Uterus (tissue), 4 donors: ENCODE data around the gene AHDC1. TPM values are rescaled to one million over a fixed set of nuclear protein-coding genes. Genes with fewer than 3 reads are reported as not detected.
"Not testable (repeated sequence)": the region's sequence is repeated elsewhere in the genome, so short reads cannot be mapped to it uniquely, and the experiment has no call there.

Experiments used
- DNase-seq, 2 donors: peaks; one replicate each; pipeline ENCODE4 v3.0.0-alpha.2; 2019 to 2020
- H3K27ac ChIP-seq, 2 donors: fragments of 200-600 bp; sonication (generic); 1 replicate in 1 of 2; 2 replicates in 1 of 2; pipeline ENCODE4 v1.5.1; 2016 to 2018
- H3K27me3 ChIP-seq, 2 donors: fragments of 200-600 bp; sonication (generic); one replicate each; pipeline ENCODE4 v1.5.1; 2018 to 2019; ENCODE audit warnings: control low read depth in 1 of 2
- H3K36me3 ChIP-seq, 2 donors: fragments of 200-600 bp; sonication (generic); one replicate each; pipeline ENCODE4 v1.5.1; 2019; ENCODE audit warnings: control low read depth in 1 of 2
- H3K4me1 ChIP-seq, 2 donors: fragments of 200-600 bp; sonication (generic); one replicate each; pipeline ENCODE4 v1.5.1; 2018 to 2019; ENCODE audit warnings: control low read depth in 1 of 2
- H3K4me3 ChIP-seq, 2 donors: fragments of 200-600 bp; sonication (generic); 1 replicate in 1 of 2; 2 replicates in 1 of 2; pipeline ENCODE4 v1.5.1; 2018 to 2019; ENCODE audit warnings: mild to moderate bottlenecking in 1 of 2
- H3K9me3 ChIP-seq, 2 donors: fragments of 200-600 bp; sonication (generic); one replicate each; pipeline ENCODE4 v1.5.1; 2019; ENCODE audit warnings: control low read depth in 1 of 2
- POLR2A ChIP-seq, 2 donors: fragments of 450-650 bp; IDR thresholded peaks; one replicate each; pipeline ENCODE4 v1.6.1; 2016; ENCODE audit warnings: antibody characterized with exemption in 2 of 2, mild to moderate bottlenecking in 1 of 2, moderate library complexity in 1 of 2
- intact Hi-C: fragments of 100-400 bp; cut with DNase I; formaldehyde crosslinking; loops from one replicate; pipeline ENCODE4 v1.15.1; 2023; ENCODE audit warnings: low total_unique reads
- total RNA-seq, 4 donors: library from RNA; depleted of rRNA in 3 of 4; stranded (reverse); fragments of >200 nt in 3 of 4; gene quantifications; one replicate each; pipeline versions ENCODE4 v1.1.0 to v1.2.4, GENCODE V29; 2014 to 2023
- TF ChIP-seq, protein P1 (sequence below), 4 experiments: fragments of 200-600 bp in 2 of 4; fragments of 450-650 bp in 2 of 4; sonication (generic) in 2 of 4; IDR thresholded peaks; one replicate each; pipeline ENCODE4 v1.5.1; 2016 to 2019; ENCODE audit warnings: antibody characterized with exemption in 4 of 4, mild to moderate bottlenecking in 2 of 4, moderate library complexity in 1 of 4
- donor health status: DM: yes; HTN: yes; CAD: no.

Gene AHDC1
- total RNA-seq, 4 donors from 2014 or later: 11.2 to 179 (median 50.7) TPM

DNA sequence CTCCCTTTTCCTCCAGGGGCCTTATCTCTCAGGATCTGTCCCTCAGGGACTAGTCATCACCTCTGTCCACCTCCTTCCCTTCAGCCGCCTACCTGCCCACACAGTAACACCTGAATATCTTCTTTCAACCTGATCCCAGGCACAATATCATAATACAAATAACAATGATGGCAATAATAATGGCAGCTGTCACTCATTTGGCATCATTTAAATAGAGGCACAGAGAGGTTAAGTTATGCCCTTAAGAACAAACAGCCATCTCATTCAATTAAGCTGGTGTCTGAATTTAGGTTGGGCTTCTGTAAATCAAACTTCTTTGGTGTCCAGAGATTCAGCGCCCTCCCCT lies 47.5 kb downstream of the AHDC1 start:
- intact Hi-C loops: loop anchor here (2.0 to 5.0 kb wide), 2 partner anchors 51 to 60 kb away; no protein-coding TSS in a partner anchor
- no peak overlapping the region for H3K4me3 ChIP-seq
- TF ChIP-seq, protein P1, sequence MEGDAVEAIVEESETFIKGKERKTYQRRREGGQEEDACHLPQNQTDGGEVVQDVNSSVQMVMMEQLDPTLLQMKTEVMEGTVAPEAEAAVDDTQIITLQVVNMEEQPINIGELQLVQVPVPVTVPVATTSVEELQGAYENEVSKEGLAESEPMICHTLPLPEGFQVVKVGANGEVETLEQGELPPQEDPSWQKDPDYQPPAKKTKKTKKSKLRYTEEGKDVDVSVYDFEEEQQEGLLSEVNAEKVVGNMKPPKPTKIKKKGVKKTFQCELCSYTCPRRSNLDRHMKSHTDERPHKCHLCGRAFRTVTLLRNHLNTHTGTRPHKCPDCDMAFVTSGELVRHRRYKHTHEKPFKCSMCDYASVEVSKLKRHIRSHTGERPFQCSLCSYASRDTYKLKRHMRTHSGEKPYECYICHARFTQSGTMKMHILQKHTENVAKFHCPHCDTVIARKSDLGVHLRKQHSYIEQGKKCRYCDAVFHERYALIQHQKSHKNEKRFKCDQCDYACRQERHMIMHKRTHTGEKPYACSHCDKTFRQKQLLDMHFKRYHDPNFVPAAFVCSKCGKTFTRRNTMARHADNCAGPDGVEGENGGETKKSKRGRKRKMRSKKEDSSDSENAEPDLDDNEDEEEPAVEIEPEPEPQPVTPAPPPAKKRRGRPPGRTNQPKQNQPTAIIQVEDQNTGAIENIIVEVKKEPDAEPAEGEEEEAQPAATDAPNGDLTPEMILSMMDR (IDR thresholded peaks at IDR 0.05): no peak
- no peak for TF ChIP-seq POLR2A (IDR thresholded peaks at IDR 0.05)
- H3K4me1 ChIP-seq: peaks cover 25 to 39% of the 10 kb centered on the region in 2 donors
- H3K9me3 ChIP-seq: no peaks in the 10 kb centered on the region
- H3K27ac ChIP-seq: peak overlapping the region; percentile 88 to 93
- H3K27me3 ChIP-seq: no peaks in the 10 kb centered on the region
- DNase-seq: no peak
- H3K36me3 ChIP-seq: no peaks in the 10 kb centered on the region

GRCh38 chr1:27555700-27556424 lies 48.1 kb downstream of the AHDC1 start:
- TF ChIP-seq, protein P1 (IDR thresholded peaks at IDR 0.05): no peak
- TF ChIP-seq POLR2A (IDR thresholded peaks at IDR 0.05): no peak
- H3K4me3 ChIP-seq: no peak overlapping the region
- DNase-seq: peak; percentile 73 to 74
- H3K9me3 ChIP-seq: no peaks in the 10 kb centered on the region
- H3K27me3 ChIP-seq: no peaks in the 10 kb centered on the region
- intact Hi-C loops: loop anchor here (2.0 to 5.0 kb wide), 2 partner anchors 51 to 59 kb away; no protein-coding TSS in a partner anchor
- peaks cover 20 to 34% of the 10 kb centered on the region in 2 donors for H3K4me1 ChIP-seq
- peak overlapping the region; percentile 88 to 93 for H3K27ac ChIP-seq
- H3K36me3 ChIP-seq: no peaks in the 10 kb centered on the region

DNA sequence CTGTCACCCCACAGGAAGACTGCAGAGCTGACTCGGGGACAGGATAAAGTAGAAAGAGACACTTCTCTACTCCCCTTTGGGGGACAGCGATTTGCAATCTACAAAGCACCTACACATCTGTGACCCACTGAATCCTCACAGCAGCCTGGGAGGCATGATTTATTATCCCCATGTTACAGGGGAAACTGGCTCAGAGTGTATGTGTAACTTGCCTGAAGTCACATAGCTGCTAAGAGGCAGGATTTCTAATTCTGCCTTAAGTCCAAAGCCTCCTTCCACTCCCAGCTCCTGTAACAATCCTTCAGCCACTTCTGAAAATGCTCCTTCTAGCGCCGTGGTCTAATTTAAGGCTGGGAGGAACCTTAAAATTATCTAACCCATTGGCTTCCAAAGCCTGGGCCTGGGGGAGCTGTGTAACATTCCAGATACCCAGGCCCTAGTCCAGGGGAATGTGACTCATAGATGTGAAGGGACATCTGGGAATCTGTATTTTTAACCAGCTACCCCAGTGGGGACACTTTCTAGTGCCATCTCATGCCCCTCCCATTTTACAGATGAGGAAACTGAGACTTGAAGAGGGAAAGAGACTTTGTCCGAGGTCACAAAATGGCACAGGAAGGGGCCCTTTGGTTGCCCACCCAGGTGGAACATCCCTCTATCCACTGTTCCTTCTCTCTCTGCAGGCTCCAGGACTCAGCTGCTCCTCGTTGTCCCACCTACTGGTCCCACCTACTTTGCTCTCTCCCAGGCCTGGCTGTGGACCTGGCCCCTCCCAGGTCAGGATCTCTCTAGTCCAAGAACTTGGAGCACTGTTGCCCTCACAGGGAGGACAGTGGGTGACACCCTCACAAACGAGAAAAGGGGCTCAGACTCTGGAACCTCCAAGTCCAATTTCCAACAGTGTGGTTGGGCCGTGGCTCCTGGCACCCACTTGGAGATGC lies 48.9 kb downstream of the AHDC1 start:
- no peak for TF ChIP-seq POLR2A (IDR thresholded peaks at IDR 0.05)
- TF ChIP-seq, protein P1 (IDR thresholded peaks at IDR 0.05): no peak
- no peaks in the 10 kb centered on the region for H3K36me3 ChIP-seq
- H3K4me3 ChIP-seq: no peak overlapping the region
- peaks cover 14 to 26% of the 10 kb centered on the region in 2 donors for H3K4me1 ChIP-seq
- peak; percentile 68 to 74 for DNase-seq
- peak overlapping the region; percentile 88 to 93 for H3K27ac ChIP-seq
- H3K9me3 ChIP-seq: no peaks in the 10 kb centered on the region
- H3K27me3 ChIP-seq: no peaks in the 10 kb centered on the region
- intact Hi-C loops: loop anchor here (5.0 kb wide), 1 partner anchor 52 kb away; no protein-coding TSS in a partner anchor

- TF ChIP-seq, protein P1 (IDR thresholded peaks at IDR 0.05): no peak
- TF ChIP-seq POLR2A (IDR thresholded peaks at IDR 0.05): no peak
- Histone ChIP-seq H3K36me3 (no peaks in the 10 kb centered on the region), H3K4me1 (peaks cover 14 to 26% of the 10 kb centered on the region in 2 donors), H3K27me3 (no peaks in the 10 kb centered on the region), H3K4me3 (no peak overlapping the region), H3K9me3 (no peaks in the 10 kb centered on the region), H3K27ac (peak overlapping the region; percentile 88 to 93)
- intact Hi-C loops: no loop called here
- DNase-seq: no peak
Observed at GRCh38 chr1:27554293-27554692, 49.7 kb downstream of the AHDC1 start.

DNA sequence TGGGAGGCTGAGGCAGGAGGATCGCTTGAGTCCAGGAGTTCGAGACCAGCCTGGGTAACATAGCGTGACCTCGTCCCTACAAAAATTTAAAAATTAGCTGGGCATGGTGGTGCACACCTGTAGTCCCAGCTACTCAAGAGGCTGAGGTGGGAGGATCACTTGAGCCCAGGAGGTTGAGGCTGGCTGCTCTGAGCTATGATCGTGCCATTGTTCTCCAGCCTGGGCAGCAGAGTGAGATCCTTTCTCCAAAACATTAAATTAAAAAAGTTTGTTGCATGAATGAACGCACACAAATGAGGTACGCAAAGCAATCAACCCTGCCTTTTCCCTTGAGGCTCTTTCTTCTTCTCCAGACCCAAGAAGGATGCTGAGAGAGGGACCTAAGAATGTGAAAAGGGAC lies 50.1 kb downstream of the AHDC1 start:
- H3K9me3 ChIP-seq, DNase-seq, intact Hi-C loops, H3K27me3 ChIP-seq, H3K36me3 ChIP-seq, H3K4me3 ChIP-seq: not testable (repeated sequence)
- peak overlapping the region; percentile 88 to 93 for H3K27ac ChIP-seq
- H3K4me1 ChIP-seq: peaks cover 14 to 26% of the 10 kb centered on the region in 2 donors
